ENCODE results near the gene USP7.

GRCh38 chr16:8893426-8893825 lies 70.3 kb downstream of the USP7 start:
- TF ChIP-seq POLR2A (IDR thresholded peaks at IDR 0.05; ENCODE audit: low read length) = no peak
- TF ChIP-seq GATA1 (IDR thresholded peaks at IDR 0.05; ENCODE audit: low read depth, low read length) = no peak

Data from erythroblast (primary cell).